HG03103 (cell line): ENCODE measurements around the gene CCT6A.
"Not testable (repeated sequence)": the region's sequence is repeated elsewhere in the genome, so short reads cannot be mapped to it uniquely, and the experiment has no call there.

ENCODE experiments used
- ATAC-seq: cut with Tn5 transposase; IDR thresholded peaks from one replicate; pipeline ENCODE4 v1.9.1; 2021; ENCODE audit warnings: low read depth; ENCODE audit not compliant: unreplicated experiment

CCT6A gene

DNA sequence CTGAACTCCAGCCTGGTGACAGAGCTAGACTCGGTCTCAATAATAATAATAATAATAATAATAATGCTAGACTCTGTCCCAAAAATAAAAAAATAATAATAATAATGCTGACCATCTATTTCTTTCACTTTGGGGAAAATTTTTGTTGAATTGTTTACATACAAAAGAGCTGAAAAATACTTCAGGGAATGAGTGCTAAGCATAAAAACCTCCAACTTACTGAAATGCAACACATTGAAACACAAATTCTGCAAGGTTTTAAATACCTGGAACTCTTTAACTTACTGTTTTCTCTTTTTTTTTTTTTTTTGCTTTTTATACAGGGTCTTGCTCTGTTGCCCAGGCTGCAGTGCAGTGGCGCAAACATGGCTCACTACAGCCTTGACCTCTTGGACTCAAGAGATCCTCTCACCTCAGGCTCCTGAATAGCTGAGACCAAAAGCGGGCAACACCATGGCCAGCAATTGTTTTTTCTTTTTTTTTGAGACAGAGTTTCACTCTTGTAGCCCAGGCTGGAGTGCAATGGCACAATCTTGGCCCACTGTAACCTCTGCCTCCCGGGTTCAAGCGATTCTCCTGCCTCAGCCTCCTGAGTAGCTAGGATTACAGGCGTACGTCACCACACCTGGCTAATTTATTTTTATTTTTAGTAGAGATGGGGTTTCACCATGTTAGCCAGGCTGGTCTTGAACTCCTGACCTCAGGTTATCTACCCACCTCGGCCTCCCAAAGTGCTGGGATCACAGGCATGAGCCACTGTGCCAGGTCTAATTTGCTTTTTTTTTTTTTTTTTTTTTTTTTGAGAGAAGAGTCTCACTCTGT lies 46.8 kb downstream of the CCT6A start:
- ATAC-seq, result not testable (repeated sequence)

DNA sequence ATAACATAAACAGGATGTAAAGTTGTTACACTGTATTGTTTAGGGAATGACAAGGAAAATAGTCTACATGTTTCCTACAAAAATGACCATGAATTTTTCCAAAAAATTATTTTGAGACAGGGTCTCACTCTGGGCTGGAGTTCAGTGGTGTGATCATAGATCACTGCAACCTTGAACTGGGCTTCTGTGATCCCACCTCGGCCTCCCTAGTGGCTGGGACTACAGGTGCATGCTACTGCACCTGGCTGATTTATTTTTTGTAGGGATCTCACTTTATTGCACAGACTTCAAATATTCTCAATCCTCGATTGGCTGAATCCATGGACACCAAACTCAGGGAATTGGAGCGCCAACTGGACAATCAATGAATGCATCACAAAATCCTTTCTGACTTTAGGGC lies 48.1 kb downstream of the CCT6A start:
- no peak for ATAC-seq

- not testable (repeated sequence) for ATAC-seq
Measured at GRCh38 chr7:56104138-56104537, 52.6 kb downstream of the CCT6A start.

GRCh38 chr7:56105508-56105907 lies 53.9 kb downstream of the CCT6A start:
- ATAC-seq, result no peak

DNA sequence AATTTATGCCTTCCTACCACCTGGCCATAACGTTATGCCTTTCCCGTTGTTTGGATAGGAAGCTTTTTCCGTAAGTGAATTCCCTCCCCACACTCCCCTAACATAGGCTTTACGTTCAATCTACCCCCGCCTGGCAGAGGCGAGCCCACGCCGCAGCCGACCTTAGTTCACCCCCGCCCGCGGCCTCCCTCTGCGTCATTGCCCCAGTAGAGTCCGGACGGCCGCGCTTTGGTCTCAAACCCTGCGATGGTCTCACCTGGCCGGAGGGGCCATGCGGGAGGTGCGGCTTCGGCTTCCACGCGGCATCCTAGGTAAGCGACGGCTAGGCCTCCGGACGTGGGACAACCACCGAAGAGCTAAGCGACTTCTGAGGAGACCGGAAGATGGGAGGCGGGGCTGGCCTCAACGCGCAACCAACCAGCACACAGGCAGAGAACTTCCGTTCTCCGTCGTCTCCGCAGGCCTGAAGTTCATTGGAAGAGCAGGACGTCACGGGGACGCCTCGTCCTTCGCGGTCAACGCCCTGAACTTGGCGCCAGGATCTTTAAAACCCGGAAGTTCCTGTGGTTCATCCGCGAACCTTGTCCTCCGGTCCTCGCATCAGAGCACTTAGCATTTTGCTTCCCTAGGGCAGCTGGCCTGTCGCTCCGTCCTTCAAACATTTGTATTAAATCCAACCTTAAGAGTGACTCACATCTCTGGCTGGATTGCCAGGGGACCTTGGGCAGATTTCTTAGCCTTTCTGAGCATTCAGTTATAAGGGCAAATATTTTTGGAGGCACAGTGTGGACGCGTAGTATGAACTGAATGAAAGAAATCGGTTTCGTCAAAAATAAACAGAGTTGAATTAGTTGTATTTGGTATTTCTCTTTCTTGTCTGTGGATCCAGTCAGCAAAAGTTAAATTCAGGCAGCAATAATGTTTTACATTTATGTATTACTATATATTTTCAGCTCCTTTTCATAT lies 54.8 kb downstream of the CCT6A start, which contains the start of gene CHCHD2:
Gene CHCHD2, minus strand, starts transcription at position 369 of the 966 bp plus-strand sequence. Its CDS starts 63 bp downstream, at position 306.
- peak; percentile 99 for ATAC-seq

GRCh38 chr7:56107954-56108258 lies 56.3 kb downstream of the CCT6A start:
- ATAC-seq, result no peak

DNA sequence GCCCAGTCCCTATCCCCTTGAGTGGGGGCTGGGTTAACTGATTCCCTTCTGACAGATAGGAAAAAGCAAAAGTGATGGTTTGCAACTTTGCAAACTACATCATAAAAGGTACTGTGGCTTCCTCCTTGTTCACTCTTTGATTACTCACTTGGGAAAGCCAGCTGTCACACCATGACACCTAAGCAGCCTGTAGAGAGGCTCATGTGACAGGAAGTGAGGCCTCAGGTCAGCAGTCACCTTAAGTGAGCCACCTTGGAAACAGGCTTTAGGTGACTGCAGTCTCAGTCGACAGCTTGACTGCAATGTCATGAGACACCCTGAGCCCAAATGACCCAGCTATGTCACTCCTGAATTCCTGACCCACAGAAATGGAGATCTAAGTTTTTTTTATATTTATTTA lies 59.0 kb downstream of the CCT6A start:
- no peak for ATAC-seq

- ATAC-seq, result not testable (repeated sequence)
Measured at GRCh38 chr7:56112244-56112643, 60.7 kb downstream of the CCT6A start.
